GM21447 (cell line): ENCODE measurements around the gene MST1R.
"Not testable (repeated sequence)": the region's sequence is repeated elsewhere in the genome, so short reads cannot be mapped to it uniquely, and the experiment has no call there.

Source experiments
- ATAC-seq: cut with Tn5 transposase; IDR thresholded peaks from one replicate; pipeline ENCODE4 v1.9.1; 2021; ENCODE audit not compliant: unreplicated experiment

MST1R gene

GRCh38 chr3:49911611-49912010, 7.9 kb upstream of the MST1R start:
- no peak for ATAC-seq

DNA sequence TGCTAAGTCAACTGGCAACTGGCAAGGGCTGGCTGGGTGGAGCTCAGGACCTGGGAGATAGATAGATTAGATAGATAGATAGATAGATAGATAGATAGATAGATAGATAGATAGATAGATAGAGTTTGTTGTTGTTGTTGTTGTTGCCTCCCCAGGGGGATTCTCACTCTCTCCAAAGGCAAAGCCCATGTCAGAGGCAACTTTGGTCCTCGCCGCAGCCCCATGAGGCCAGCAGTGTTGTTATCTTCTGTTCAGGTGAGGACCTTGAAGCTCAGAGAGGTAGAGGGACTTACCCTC, 7.4 kb upstream of the MST1R start:
- no peak for ATAC-seq

DNA sequence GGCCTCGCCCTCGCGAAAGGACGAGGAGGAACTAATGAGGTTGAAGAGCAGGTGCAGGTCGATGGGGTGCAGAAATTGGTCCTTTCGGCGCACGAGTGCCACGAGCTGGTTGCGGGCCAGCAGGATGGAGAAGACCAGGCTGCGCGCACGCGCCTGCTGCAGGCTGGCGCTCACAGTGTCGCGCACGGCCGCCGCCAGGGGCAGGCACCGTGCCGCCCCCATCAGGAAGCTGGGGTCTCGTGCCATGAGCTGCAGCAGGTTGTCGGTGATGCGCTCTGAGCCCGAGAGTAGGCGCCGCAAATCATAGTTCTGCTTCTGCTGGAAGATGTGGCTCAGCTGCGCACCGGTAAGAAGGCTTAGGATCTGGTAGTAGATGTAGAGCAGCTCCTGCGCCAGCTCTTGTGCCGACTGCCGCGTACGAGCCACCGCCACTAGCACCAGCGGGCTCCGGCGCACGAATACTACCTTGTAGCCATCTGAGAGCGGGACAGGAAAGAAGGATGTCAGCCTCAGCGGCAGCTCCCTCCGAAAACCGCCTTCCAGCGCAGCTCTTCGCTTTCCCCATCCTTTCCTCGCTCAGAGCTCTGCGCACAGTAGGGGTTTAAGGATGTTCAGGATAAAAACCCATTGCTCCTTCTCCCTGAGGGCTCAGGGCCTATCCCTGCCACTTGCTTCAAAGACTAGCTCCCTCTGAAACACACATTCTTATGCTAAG, 6.9 kb upstream of the MST1R start:
- no peak for ATAC-seq

DNA sequence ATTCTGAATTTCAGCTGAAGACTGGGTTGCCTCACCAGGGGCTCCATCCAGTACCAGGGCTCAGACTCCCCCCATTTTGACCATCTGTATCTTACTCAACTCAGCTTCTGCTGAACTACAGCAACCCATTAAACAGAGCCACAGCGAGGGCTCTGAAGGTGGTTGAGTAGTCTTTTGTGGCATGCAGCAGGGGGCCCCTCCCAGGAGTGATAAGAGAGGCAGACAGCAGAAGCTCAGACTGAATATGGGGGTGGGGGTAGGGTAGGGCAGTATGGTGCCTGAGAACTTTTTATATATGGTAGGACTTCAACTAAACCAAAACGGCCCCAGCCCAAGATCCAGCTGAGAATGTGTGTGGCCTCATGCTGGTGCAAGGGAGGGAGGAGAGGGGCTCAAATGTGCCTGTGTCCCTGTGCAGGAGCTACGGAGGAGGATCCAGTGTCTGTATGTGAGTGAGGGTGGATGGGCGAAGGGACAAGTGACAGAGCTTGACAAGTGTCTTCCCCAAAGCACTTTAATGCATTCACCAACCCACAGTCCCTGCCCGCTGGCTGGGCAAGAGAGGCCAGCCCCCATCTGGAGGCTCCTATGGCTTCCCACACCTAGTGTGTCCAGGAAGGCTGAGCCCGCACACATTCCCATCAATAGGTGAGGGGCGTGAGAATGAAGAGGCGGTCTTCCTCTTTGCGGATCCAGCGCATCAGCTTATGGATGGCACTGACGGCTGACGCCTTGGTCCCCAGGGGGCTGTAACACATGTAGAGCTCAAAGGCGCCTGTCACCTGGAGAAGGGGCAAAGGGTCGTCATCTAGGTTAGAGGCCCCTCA, 4.9 kb upstream of the MST1R start:
- ATAC-seq, result no peak

- ATAC-seq, result no peak
These were observed 2.5 kb upstream of the MST1R start for GRCh38 chr3:49906073-49906743.

DNA sequence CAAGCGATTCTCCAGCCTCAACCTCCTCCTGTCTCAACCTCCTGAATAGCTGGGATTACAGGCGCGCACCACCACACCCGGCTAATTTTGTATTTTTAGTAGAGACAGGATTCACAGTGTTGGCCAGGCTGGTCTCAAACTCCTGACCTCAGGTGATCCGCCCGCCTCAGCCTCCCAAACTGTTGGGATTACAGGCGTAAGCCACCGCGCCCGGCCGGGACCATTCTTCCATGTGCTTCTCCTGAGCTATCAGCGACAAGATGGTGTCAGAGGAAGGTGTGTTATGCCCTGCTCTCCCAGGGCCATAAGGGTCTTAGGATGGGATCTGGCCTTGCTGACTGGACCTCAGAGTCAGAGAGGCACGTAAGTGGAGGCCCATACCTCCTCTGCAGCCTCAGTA, 775 bp upstream of the MST1R start:
- not testable (repeated sequence) for ATAC-seq

- no peak for ATAC-seq
These were observed 945 bp downstream of the MST1R start for GRCh38 chr3:49902511-49903345.

- ATAC-seq, result no peak
These were observed 2.0 kb downstream of the MST1R start for GRCh38 chr3:49901366-49902339.

- no peak for ATAC-seq
These were observed 3.1 kb downstream of the MST1R start for GRCh38 chr3:49900491-49901153.

DNA sequence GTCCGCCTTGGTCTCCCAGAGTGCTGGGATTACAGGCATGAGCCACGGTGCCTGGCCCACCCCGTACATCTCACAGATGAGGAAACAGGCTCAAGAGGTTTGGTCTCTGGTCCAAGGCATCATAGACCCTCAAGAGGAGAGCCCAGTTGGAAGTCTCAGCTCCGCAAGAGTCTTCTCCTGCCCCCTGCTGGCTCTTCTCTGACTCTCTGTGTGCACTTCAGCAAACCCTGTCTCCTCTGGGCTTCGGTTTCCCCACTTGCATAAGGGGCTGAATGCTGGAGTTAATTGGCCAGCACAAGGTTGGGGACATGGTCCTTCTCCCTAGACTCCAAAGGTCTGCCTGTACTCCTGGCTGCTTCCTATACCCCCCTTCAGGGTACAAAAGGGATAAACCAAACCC, 3.9 kb downstream of the MST1R start:
- no peak for ATAC-seq

- ATAC-seq, result no peak
These were observed 4.7 kb downstream of the MST1R start for GRCh38 chr3:49898991-49899390.

DNA sequence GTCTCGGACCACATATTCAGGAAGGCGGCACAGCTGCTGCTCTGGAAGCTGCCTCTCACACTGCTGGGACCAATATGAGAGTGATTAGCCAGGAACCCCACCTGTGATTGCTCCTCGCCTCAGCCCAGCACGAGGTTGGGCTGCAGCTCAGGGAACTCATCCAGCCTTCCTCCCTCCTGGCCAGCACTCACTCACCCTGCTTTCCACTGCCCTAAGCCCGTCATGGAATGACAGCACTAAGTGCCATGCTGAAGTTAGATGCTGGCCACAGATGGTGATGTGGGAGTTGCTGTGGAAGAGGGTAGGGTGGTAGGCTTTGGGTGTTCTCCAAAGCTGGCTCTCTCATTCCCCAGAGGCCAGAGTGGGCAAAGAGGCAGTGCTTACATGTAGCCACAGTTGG, 7.3 kb downstream of the MST1R start:
- no peak for ATAC-seq

- no peak for ATAC-seq
These were observed 7.9 kb downstream of the MST1R start for GRCh38 chr3:49895791-49896190.

GRCh38 chr3:49889296-49889695, 14.4 kb downstream of the MST1R start:
- no peak for ATAC-seq

- ATAC-seq, result no peak
These were observed 16.8 kb downstream of the MST1R start for GRCh38 chr3:49886922-49887265.

DNA sequence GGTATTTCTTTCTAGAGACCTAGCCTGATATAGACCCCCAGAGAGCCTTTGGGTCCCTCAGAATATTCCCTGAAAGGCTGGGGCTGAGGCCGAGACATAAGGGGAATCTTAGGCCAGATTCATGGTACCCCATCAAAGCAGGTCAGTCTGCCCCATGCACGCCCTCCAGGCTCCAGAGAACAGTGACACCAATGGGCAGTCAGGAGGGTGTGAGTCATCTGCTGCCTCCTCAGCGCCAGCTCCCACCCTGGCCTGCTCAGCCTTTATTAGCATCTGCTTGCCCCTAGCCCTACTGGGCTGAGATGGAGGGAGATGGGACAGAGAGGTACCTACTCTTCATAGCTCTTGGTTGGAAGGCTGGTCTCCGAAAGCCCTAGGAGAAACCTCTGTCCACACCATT, 19.7 kb downstream of the MST1R start:
- no peak for ATAC-seq

DNA sequence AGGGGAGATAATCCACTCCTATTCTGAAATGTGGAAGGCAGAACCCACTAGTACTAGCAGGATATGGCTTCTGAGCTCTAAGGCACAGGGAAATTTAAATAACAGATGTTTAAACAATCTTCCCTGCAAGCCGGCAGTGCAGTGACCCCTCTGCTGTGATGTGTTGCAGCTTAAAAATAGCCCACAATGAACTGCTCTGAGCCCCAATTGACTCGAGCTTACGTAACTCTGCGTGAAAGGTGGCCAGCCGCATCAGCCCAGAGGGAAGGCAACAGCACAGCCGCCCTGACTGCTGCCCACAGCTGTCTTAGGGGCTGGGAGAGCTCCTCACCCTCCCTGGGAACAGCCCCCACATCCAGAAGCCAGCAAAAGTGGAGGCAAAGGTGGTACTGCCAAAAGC, 21.5 kb downstream of the MST1R start:
- ATAC-seq, result no peak

DNA sequence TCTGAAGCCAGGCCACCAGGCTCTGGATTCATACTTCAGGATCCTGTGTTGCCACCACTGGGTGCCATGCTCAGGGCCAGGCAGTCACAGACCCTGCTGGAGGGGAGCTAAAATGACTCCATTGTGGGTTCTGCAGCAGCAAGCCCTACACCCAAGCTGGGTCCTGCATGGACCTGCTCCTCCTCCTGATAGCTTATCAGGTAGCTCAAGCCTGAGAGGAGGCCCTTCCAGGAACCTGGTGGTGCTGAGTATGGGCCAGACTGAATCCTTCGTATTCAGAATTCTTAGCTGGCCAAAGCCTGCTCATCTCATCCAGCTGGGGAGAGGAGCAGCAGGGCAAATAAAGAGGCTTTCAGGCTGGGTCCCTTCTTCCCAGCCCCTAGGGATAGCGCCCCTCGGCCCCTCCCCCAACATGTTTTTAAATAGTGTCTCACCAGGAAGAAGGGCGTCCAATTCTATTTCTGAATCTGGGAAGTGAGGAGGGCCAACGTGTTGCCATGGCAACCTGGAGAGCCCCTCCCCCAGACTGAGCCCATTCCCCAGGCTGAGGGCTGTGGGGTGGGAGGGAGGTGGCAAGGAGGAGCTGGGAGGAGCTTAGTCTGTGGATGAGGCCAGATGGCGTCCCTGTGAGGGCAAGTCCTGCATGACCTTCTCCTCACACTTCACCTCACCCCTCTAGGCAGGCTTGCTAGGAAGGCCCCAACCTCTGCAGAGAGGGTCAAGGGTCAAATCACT, 22.9 kb downstream of the MST1R start:
- ATAC-seq, result no peak

DNA sequence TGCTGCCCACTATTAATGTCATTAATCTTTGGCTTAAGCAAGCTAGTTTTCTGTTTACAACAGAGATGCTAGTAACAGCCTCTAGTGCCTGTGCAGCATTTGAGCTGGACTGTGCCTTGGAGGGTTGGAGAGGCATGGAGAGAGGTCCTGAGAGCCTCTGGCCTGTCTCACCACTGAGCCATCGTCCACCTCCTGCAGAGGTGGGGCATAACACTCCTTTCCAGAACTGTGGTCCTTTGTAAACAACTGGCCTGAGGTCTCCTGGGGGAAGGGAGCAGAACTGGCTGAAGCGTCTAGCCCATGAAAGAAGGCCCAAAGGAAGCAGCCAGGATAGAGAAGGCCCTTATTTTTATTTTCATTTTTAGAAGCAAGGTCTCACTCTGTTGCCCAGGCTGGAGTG, 24.0 kb downstream of the MST1R start:
- ATAC-seq, result no peak
